Measurements from ENCODE around the gene GPNMB. TPM values are rescaled to one million over a fixed set of nuclear protein-coding genes. Genes with fewer than 3 reads are reported as not detected.

The GPNMB gene
- total and polyA plus RNA-seq, 2 of the 13 experiments (the other 11 are each of a cell fraction or from before 2014, with no cell fraction given), result 1.1 to 1.6 TPM

- TF ChIP-seq ZSCAN29 (CRISPR knock-in tag; conservative IDR thresholded peaks at IDR 0.05), result no peak
- TF ChIP-seq TERF1 (CRISPR knock-in tag; IDR thresholded peaks at IDR 0.05), result no peak
- no peak for TF ChIP-seq ZNF576 (CRISPR knock-in tag; IDR thresholded peaks at IDR 0.05)
- no peak for TF ChIP-seq FOXC1 (CRISPR knock-in tag; IDR thresholded peaks at IDR 0.05; ENCODE audit: borderline replicate concordance)
- no peak for TF ChIP-seq ZNF773 (CRISPR knock-in tag; IDR thresholded peaks at IDR 0.05; ENCODE audit: borderline replicate concordance)
- no peak for TF ChIP-seq NFIC (IDR thresholded peaks at IDR 0.05; ENCODE audit: low read length)
- no peak for TF ChIP-seq AGO2 (optimal IDR thresholded peaks at IDR 0.05; ENCODE audit: low read depth, low read length)
- peak; percentile 57 for TF ChIP-seq GATAD2A (CRISPR knock-in tag; IDR thresholded peaks at IDR 0.05)
- TF ChIP-seq TFDP2 (CRISPR knock-in tag; IDR thresholded peaks at IDR 0.05), result no peak
- TF ChIP-seq MBNL3 (CRISPR knock-in tag; conservative IDR thresholded peaks at IDR 0.05), result no peak
- no peak for TF ChIP-seq ZNF782 (CRISPR knock-in tag; IDR thresholded peaks at IDR 0.05; ENCODE audit: borderline replicate concordance)
- no peak for TF ChIP-seq SNAPC2 (CRISPR knock-in tag; IDR thresholded peaks at IDR 0.05)
- TF ChIP-seq, protein P1, sequence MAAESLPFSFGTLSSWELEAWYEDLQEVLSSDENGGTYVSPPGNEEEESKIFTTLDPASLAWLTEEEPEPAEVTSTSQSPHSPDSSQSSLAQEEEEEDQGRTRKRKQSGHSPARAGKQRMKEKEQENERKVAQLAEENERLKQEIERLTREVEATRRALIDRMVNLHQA (CRISPR knock-in tag; IDR thresholded peaks at IDR 0.05), result no peak
- no peak for TF ChIP-seq ZNF607 (CRISPR knock-in tag; IDR thresholded peaks at IDR 0.05; ENCODE audit: borderline replicate concordance)
- no peak for TF ChIP-seq CBX5 (CRISPR knock-in tag; IDR thresholded peaks at IDR 0.05; ENCODE audit: borderline replicate concordance)
- peak in 1 of 2 experiments; percentile 21; a peak in 1 of 4 replicates for TF ChIP-seq EP300 (IDR thresholded peaks at IDR 0.05; ENCODE audit: low read depth in 2 of 2, low read length in 2 of 2)
- no peak for TF ChIP-seq EP300 (CRISPR knock-in tag; IDR thresholded peaks at IDR 0.05; ENCODE audit: borderline replicate concordance)
- TF ChIP-seq, protein P2, sequence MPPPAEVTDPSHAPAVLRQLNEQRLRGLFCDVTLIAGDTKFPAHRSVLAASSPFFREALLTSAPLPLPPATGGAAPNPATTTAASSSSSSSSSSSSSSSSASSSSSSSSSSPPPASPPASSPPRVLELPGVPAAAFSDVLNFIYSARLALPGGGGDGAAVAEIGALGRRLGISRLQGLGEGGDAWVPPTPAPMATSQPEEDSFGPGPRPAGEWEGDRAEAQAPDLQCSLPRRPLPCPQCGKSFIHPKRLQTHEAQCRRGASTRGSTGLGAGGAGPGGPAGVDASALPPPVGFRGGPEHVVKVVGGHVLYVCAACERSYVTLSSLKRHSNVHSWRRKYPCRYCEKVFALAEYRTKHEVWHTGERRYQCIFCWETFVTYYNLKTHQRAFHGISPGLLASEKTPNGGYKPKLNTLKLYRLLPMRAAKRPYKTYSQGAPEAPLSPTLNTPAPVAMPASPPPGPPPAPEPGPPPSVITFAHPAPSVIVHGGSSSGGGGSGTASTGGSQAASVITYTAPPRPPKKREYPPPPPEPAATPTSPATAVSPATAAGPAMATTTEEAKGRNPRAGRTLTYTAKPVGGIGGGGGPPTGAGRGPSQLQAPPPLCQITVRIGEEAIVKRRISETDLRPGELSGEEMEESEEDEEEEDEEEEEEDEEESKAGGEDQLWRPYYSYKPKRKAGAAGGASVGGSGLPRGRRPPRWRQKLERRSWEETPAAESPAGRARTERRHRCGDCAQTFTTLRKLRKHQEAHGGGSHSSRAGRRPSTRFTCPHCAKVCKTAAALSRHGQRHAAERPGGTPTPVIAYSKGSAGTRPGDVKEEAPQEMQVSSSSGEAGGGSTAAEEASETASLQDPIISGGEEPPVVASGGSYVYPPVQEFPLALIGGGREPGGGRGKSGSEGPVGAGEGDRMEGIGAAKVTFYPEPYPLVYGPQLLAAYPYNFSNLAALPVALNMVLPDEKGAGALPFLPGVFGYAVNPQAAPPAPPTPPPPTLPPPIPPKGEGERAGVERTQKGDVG (CRISPR knock-in tag; IDR thresholded peaks at IDR 0.05; ENCODE audit: borderline replicate concordance), result no peak
- TF ChIP-seq ZNF335 (CRISPR knock-in tag; IDR thresholded peaks at IDR 0.05), result no peak
- TF ChIP-seq SIX4 (CRISPR knock-in tag; IDR thresholded peaks at IDR 0.05), result no peak
- no peak for TF ChIP-seq SMC3 (IDR thresholded peaks at IDR 0.05; ENCODE audit: low read length)
- TF ChIP-seq, protein P3, sequence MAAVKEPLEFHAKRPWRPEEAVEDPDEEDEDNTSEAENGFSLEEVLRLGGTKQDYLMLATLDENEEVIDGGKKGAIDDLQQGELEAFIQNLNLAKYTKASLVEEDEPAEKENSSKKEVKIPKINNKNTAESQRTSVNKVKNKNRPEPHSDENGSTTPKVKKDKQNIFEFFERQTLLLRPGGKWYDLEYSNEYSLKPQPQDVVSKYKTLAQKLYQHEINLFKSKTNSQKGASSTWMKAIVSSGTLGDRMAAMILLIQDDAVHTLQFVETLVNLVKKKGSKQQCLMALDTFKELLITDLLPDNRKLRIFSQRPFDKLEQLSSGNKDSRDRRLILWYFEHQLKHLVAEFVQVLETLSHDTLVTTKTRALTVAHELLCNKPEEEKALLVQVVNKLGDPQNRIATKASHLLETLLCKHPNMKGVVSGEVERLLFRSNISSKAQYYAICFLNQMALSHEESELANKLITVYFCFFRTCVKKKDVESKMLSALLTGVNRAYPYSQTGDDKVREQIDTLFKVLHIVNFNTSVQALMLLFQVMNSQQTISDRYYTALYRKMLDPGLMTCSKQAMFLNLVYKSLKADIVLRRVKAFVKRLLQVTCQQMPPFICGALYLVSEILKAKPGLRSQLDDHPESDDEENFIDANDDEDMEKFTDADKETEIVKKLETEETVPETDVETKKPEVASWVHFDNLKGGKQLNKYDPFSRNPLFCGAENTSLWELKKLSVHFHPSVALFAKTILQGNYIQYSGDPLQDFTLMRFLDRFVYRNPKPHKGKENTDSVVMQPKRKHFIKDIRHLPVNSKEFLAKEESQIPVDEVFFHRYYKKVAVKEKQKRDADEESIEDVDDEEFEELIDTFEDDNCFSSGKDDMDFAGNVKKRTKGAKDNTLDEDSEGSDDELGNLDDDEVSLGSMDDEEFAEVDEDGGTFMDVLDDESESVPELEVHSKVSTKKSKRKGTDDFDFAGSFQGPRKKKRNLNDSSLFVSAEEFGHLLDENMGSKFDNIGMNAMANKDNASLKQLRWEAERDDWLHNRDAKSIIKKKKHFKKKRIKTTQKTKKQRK (IDR thresholded peaks at IDR 0.05; ENCODE audit: low read length), result no peak
These were observed 39.6 kb upstream of the GPNMB start (continued) for GRCh38 chr7:23207021-23207420.

Measured in HepG2 (cell line).